Erythroblast (primary cell): ENCODE results near the gene TBXT.

ENCODE experiments used
- GATA1 ChIP-seq: IDR thresholded peaks from 2 replicates; pipeline ENCODE4 v1.6.1; 2011; ENCODE audit warnings: low read depth, mild to moderate bottlenecking, control low read depth, low read length, moderate library complexity
- POLR2A ChIP-seq: IDR thresholded peaks from 2 replicates; pipeline ENCODE4 v1.6.1; 2011; ENCODE audit warnings: mild to moderate bottlenecking, low read length

DNA sequence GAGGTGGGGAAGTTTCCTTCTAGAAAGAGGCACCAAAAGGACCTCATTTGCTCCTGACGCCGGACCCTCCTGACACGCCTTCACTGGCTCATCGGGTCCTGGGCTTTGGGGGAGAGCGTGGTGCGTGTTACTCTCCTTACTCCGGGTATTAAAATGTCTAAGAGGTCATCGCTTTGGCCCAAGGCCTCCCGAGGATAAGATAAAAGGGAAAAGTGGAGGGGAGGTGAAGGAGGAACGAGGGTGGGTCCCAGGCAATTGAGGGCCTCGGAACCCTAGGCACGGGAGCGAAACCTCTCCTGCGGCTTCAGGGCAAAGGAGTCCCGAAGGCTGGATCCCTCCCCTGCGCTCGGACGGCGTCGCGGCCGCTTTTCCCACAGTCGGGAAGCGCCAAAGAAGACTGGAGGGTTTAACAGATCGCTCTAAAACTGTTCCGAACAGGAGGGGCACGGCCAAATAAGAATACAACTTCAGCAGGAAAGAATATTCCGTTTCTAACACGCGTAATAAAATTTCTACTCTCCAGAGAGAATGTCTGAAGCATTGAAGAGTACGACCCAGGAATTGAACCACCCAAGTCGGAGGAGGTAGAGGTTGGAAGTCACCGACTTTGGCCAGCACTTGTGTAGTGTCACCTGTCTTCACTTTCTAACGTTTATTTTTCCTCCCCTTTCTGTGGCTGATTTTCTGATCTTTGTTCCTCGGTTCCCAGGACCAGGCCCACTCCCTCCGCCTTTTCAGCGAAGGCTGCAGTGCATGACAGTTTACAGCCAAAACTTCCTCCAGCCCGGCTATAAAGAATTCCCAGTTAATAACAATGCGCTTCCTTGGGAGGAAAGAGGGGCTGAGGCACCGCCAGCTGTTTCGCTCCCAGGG lies 2.1 kb upstream of the TBXT start:
- TF ChIP-seq POLR2A (no peak), GATA1 (no peak)
